NCI-H748 (cell line): ENCODE results near the gene TBC1D3C.
"Not testable (repeated sequence)": the region's sequence is repeated elsewhere in the genome, so short reads cannot be mapped to it uniquely, and the experiment has no call there.

Experiments
- DNase-seq: peaks from one replicate; lab custom pipeline; 2025; ENCODE audit not compliant: unreplicated experiment; lab: John Stamatoyannopoulos, UW

Gene TBC1D3C

GRCh38 chr17:38068534-38068933 is at the start of gene TBC1D3C:
Gene TBC1D3C, minus strand, starts transcription at chr17:38068634. Its CDS starts 1,568 bp downstream, at chr17:38067066.
- DNase-seq, result not testable (repeated sequence)

- not testable (repeated sequence) for DNase-seq
Measured at GRCh38 chr17:38099262-38099661, 30.8 kb upstream of the TBC1D3C start.

- DNase-seq, result not testable (repeated sequence)
Measured at GRCh38 chr17:38094059-38094694, 25.7 kb upstream of the TBC1D3C start.

GRCh38 chr17:38088120-38088519 is 19.7 kb upstream of the TBC1D3C start:
- not testable (repeated sequence) for DNase-seq

GRCh38 chr17:38087344-38087743 is 18.9 kb upstream of the TBC1D3C start:
- not testable (repeated sequence) for DNase-seq
